MM.1S (cell line): ENCODE results near the gene MAN1C1.

Source experiments
- EZH2 ChIP-seq: fragments of 300-600 bp; sonication (generic); optimal IDR thresholded peaks from 2 replicates; pipeline ENCODE3; 2017; ENCODE audit warnings: low read depth, mild to moderate bottlenecking, antibody characterized with exemption, low read length, mixed read lengths
- EZH2phosphoT487 ChIP-seq: fragments of 300-600 bp; sonication (generic); IDR thresholded peaks from 2 replicates; pipeline ENCODE4 v1.6.1; 2018; ENCODE audit warnings: antibody characterized with exemption, low read length
- TF ChIP-seq, protein P1 (sequence below): fragments of 300-600 bp; sonication (generic); IDR thresholded peaks from 2 replicates; pipeline ENCODE4 v1.5.1; 2016; ENCODE audit warnings: antibody characterized with exemption, low read length, mixed read lengths

DNA sequence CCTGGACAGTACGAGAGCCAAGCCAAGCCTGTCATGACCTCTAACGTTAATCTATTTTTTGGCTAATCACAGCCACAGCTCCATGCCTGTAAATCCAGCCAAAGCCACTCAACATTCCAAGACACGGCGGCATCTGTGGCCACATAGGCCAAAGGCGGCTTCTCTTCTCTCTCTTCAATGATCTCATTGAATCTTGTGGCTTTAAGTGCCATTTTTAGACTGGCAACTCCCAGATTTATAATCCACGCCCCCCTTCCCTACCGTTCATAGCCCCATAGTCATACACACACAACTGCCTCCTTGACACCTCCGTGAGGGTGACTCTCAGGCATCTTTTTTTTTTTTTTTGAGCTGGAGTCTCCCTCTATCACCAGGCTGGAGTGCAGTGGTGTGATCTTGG is 177.7 kb downstream of the MAN1C1 start:
- TF ChIP-seq, protein P1, sequence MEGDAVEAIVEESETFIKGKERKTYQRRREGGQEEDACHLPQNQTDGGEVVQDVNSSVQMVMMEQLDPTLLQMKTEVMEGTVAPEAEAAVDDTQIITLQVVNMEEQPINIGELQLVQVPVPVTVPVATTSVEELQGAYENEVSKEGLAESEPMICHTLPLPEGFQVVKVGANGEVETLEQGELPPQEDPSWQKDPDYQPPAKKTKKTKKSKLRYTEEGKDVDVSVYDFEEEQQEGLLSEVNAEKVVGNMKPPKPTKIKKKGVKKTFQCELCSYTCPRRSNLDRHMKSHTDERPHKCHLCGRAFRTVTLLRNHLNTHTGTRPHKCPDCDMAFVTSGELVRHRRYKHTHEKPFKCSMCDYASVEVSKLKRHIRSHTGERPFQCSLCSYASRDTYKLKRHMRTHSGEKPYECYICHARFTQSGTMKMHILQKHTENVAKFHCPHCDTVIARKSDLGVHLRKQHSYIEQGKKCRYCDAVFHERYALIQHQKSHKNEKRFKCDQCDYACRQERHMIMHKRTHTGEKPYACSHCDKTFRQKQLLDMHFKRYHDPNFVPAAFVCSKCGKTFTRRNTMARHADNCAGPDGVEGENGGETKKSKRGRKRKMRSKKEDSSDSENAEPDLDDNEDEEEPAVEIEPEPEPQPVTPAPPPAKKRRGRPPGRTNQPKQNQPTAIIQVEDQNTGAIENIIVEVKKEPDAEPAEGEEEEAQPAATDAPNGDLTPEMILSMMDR: no peak
- TF ChIP-seq EZH2 (no peak), EZH2phosphoT487 (no peak)
